Breast epithelium (tissue), 4 donors: ENCODE measurements around the gene NTN5. TPM values are rescaled to one million over a fixed set of nuclear protein-coding genes. Genes with fewer than 3 reads are reported as not detected.

ENCODE experiments used
- DNase-seq, 2 donors: peaks; one replicate each; pipeline ENCODE4 v3.0.0-alpha.2; 2019; ENCODE audit warnings: low spot score in 2 of 2
- H3K27ac ChIP-seq, 2 donors: fragments of 200-600 bp; sonication (generic) in 1 of 2; one replicate each; pipeline ENCODE4 v1.5.1; 2016 to 2019; ENCODE audit warnings: mild to moderate bottlenecking in 1 of 2
- H3K27me3 ChIP-seq, 2 donors: fragments of 200-600 bp; sonication (generic) in 1 of 2; one replicate each; pipeline versions ENCODE4 v1.5.1 to v1.6.0; 2017 to 2019; ENCODE audit warnings: control low read depth in 1 of 2, mild to moderate bottlenecking in 1 of 2
- H3K36me3 ChIP-seq: fragments of 200-600 bp; one replicate; pipeline ENCODE4 v1.5.1; 2019
- H3K4me1 ChIP-seq, 2 donors: fragments of 200-600 bp; sonication (generic); one replicate each; pipeline ENCODE4 v1.5.1; 2016 to 2019; ENCODE audit warnings: control low read depth in 1 of 2
- H3K4me3 ChIP-seq, 3 donors: fragments of 200-600 bp; sonication (generic); 1 replicate in 2 of 3; 2 replicates in 1 of 3; pipeline ENCODE4 v1.5.1; 2016 to 2019; ENCODE audit warnings: mild to moderate bottlenecking in 3 of 3, moderate library complexity in 2 of 3
- H3K9me3 ChIP-seq, 2 donors: fragments of 200-600 bp; sonication (generic) in 1 of 2; one replicate each; pipeline ENCODE4 v1.5.1; 2016 to 2019; ENCODE audit warnings: control low read depth in 1 of 2
- CTCF ChIP-seq, 3 donors: fragments of 450-650 bp; IDR thresholded peaks; one replicate each; pipeline ENCODE4 v1.5.1; 2016 to 2017; ENCODE audit warnings: antibody characterized with exemption in 3 of 3, mild to moderate bottlenecking in 3 of 3, moderate library complexity in 3 of 3
- POLR2A ChIP-seq: fragments of 450-650 bp; IDR thresholded peaks from one replicate; pipeline ENCODE4 v1.6.1; 2016; ENCODE audit warnings: antibody characterized with exemption, mild to moderate bottlenecking, moderate library complexity
- POLR2AphosphoS5 ChIP-seq, 3 donors: sonication (generic); formaldehyde crosslinking; IDR thresholded peaks; one replicate each; pipeline ENCODE4 v1.6.1; 2017; ENCODE audit warnings: antibody characterized with exemption in 3 of 3
- intact Hi-C: fragments of 100-400 bp; cut with DNase I; formaldehyde crosslinking; loops from one replicate; pipeline ENCODE4 v1.15.1; 2023; ENCODE audit warnings: low total_unique reads
- total RNA-seq, 3 donors: library from RNA; depleted of rRNA; stranded (reverse); fragments of >200 nt; gene quantifications; one replicate each; pipeline ENCODE4 v1.1.0, GENCODE V29; 2016

The NTN5 gene
- total RNA-seq, 3 donors from 2014 or later = 0.64 to 2.9 (median 2.6) TPM

- DNase-seq = peak in 1 of 2 donors; percentile 84
- intact Hi-C loops = no loop called here
- Histone ChIP-seq H3K4me3 (no peak overlapping the region), H3K36me3 (no peaks in the 10 kb centered on the region), H3K27me3 (no peaks in the 10 kb centered on the region), H3K9me3 (no peaks in the 10 kb centered on the region), H3K4me1 (peaks cover 0 to 7% of the 10 kb centered on the region in 2 donors), H3K27ac (peak overlapping the region; percentile 78 to 88)
- TF ChIP-seq POLR2A (no peak), POLR2AphosphoS5 (IDR thresholded peaks at IDR 0.05) (no peak), CTCF (IDR thresholded peaks at IDR 0.05) (no peak)
Measured at GRCh38 chr19:48676887-48677286, 4.1 kb upstream of the NTN5 start.

GRCh38 chr19:48676487-48676886 is 3.7 kb upstream of the NTN5 start:
- DNase-seq = no peak
- Histone ChIP-seq H3K4me1 (peaks cover 0 to 7% of the 10 kb centered on the region in 2 donors), H3K9me3 (no peaks in the 10 kb centered on the region), H3K4me3 (no peak overlapping the region), H3K27me3 (no peaks in the 10 kb centered on the region), H3K36me3 (no peaks in the 10 kb centered on the region), H3K27ac (peak overlapping the region; percentile 78 to 88)
- TF ChIP-seq CTCF (IDR thresholded peaks at IDR 0.05) = no peak
- TF ChIP-seq POLR2AphosphoS5 (IDR thresholded peaks at IDR 0.05) = no peak
- no peak for TF ChIP-seq POLR2A
- intact Hi-C loops = no loop called here

GRCh38 chr19:48674921-48675824 is 2.4 kb upstream of the NTN5 start:
- Histone ChIP-seq H3K27me3 (no peaks in the 10 kb centered on the region), H3K27ac (peak overlapping the region in 1 of 2 donors; percentile 88), H3K9me3 (no peaks in the 10 kb centered on the region), H3K4me3 (peak overlapping the region in 1 of 3 donors; percentile 21), H3K4me1 (peaks cover 0 to 7% of the 10 kb centered on the region in 2 donors), H3K36me3 (no peaks in the 10 kb centered on the region)
- TF ChIP-seq CTCF (IDR thresholded peaks at IDR 0.05) (peak; percentile 81 to 91 (median 86)), POLR2A (no peak), POLR2AphosphoS5 (IDR thresholded peaks at IDR 0.05) (peak in 2 of 3 donors; percentile 30 to 41)
- DNase-seq = peak; percentile 80
- intact Hi-C loops = no loop called here

- Histone ChIP-seq H3K4me3 (no peak overlapping the region), H3K4me1 (peaks cover 0 to 7% of the 10 kb centered on the region in 2 donors), H3K9me3 (no peaks in the 10 kb centered on the region), H3K27ac (no peak overlapping the region), H3K27me3 (no peaks in the 10 kb centered on the region), H3K36me3 (no peaks in the 10 kb centered on the region)
- TF ChIP-seq CTCF (IDR thresholded peaks at IDR 0.05) = no peak
- TF ChIP-seq POLR2AphosphoS5 (IDR thresholded peaks at IDR 0.05) = no peak
- TF ChIP-seq POLR2A = no peak
- intact Hi-C loops = no loop called here
- no peak for DNase-seq
Measured at GRCh38 chr19:48674216-48674809, 1.5 kb upstream of the NTN5 start.
